Thoracic aorta (tissue), 2 donors: Measurements from ENCODE around the gene CRYBA2. TPM values are rescaled to one million over a fixed set of nuclear protein-coding genes. Genes with fewer than 3 reads are reported as not detected.

Source experiments
- ATAC-seq: fragments of 150-250 bp; one replicate; pipeline ENCODE4 v1.8.0; 2017; ENCODE audit warnings: low read depth; ENCODE audit not compliant: insufficient number of reproducible peaks, low FRiP score
- DNase-seq: peaks from one replicate; pipeline ENCODE4 v3.0.0-alpha.2; 2020; ENCODE audit warnings: low spot score
- H3K27ac ChIP-seq, 2 donors: fragments of 200-600 bp; sonication (generic); 1 replicate in 1 of 2; 2 replicates in 1 of 2; pipeline ENCODE4 v1.5.1; 2016; ENCODE audit warnings: mild to moderate bottlenecking in 2 of 2, moderate library complexity in 2 of 2
- H3K27me3 ChIP-seq: fragments of 200-600 bp; sonication (generic); replicated peaks from 2 replicates; pipeline ENCODE4 v1.6.0; 2016; ENCODE audit warnings: mild to moderate bottlenecking; ENCODE audit not compliant: insufficient read depth
- H3K36me3 ChIP-seq: fragments of 200-600 bp; sonication (generic); one replicate; pipeline ENCODE4 v1.5.1; 2016
- H3K4me1 ChIP-seq, 2 donors: fragments of 200-600 bp; sonication (generic); 1 replicate in 1 of 2; 2 replicates in 1 of 2; pipeline versions ENCODE4 v1.5.1 to v1.6.0; 2016; ENCODE audit warnings: low read depth in 2 of 2, mild to moderate bottlenecking in 1 of 2; ENCODE audit not compliant: control insufficient read depth in 1 of 2
- H3K4me3 ChIP-seq: fragments of 200-600 bp; sonication (generic); 2 replicates; pipeline ENCODE4 v1.5.1; 2016; ENCODE audit warnings: mild to moderate bottlenecking
- H3K9me3 ChIP-seq: fragments of 200-600 bp; sonication (generic); 2 replicates; pipeline ENCODE4 v1.5.1; 2016
- total RNA-seq, 2 donors: library from RNA; depleted of rRNA; stranded (reverse); fragments of >200 nt; gene quantifications; one replicate each; pipeline versions ENCODE4 v1.1.0 to v1.2.3, GENCODE V29; 2016
- TF ChIP-seq, protein P1 (sequence below): fragments of 200-600 bp; sonication (generic); IDR thresholded peaks from one replicate; pipeline ENCODE4 v1.5.1; 2019; ENCODE audit warnings: antibody characterized with exemption

CRYBA2 gene
- total RNA-seq, 2 donors from 2014 or later = not detected

DNA sequence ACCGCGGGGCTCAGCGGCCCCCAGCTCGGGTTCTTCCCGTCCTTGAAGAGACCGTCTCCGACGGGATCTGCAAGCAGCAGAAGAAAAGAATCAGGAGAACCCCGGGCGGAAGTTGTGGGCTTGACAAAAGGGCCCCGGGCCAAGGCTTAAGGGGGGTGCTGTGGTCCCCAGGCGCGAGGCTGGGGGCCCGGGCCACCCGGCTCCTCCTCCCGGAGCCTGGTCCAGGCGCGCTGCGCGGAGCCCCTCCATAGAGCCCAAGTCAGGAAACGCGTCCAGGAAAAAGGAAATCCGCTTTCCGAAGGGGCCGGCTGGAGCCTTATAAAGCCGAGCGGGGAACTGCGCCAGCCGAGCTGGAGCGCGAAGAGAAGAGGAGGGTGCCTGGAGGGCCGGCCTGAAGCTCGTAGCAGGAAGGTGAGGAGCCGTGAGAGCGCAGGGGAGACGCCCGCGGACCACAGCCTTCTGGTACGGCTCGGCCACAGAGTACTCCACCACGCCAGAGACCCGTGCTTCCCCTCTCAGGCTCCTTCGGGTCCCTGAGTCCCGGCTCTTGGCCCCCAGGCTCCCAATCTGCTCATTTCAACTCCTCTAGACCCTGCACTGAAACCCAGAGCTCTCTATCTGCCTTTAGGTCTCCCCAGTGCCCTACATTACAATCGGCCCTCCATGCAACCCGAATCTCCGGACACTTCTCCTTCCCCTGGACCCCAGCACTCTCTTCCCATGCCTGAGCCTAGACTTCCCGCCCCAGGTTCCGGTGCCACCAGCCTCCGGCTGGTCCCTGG is 8.8 kb downstream of the CRYBA2 start:
- Histone ChIP-seq H3K9me3 (no peaks in the 10 kb centered on the region), H3K27me3 (peaks cover 27% of the 10 kb centered on the region), H3K36me3 (no peaks in the 10 kb centered on the region), H3K27ac (peak overlapping the region in 1 of 2 donors; percentile 38), H3K4me3 (peak overlapping the region; percentile 42), H3K4me1 (peaks cover 20 to 37% of the 10 kb centered on the region in 2 donors)
- DNase-seq (no peak), ATAC-seq (no peak)
- TF ChIP-seq, protein P1, sequence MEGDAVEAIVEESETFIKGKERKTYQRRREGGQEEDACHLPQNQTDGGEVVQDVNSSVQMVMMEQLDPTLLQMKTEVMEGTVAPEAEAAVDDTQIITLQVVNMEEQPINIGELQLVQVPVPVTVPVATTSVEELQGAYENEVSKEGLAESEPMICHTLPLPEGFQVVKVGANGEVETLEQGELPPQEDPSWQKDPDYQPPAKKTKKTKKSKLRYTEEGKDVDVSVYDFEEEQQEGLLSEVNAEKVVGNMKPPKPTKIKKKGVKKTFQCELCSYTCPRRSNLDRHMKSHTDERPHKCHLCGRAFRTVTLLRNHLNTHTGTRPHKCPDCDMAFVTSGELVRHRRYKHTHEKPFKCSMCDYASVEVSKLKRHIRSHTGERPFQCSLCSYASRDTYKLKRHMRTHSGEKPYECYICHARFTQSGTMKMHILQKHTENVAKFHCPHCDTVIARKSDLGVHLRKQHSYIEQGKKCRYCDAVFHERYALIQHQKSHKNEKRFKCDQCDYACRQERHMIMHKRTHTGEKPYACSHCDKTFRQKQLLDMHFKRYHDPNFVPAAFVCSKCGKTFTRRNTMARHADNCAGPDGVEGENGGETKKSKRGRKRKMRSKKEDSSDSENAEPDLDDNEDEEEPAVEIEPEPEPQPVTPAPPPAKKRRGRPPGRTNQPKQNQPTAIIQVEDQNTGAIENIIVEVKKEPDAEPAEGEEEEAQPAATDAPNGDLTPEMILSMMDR = no peak

DNA sequence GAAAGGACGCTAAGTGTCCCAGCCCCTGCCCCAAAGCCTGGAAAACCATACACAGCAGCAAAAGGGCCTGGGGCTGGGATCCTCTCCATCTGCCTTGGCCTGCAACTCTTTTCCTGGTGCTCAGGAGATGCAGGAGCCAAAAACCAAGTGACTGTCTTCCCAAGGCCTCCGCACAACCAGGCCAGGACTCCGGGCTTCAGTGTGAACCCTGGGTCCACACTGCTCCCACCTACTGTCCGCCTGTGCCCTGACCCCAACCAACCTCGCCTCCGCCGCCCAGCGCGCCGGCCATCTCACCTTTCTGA is 9.3 kb downstream of the CRYBA2 start:
- peaks cover 27% of the 10 kb centered on the region for H3K27me3 ChIP-seq
- H3K9me3 ChIP-seq = no peaks in the 10 kb centered on the region
- DNase-seq (no peak), ATAC-seq (no peak)
- TF ChIP-seq, protein P1 = no peak
- no peaks in the 10 kb centered on the region for H3K36me3 ChIP-seq
- H3K27ac ChIP-seq = peak overlapping the region in 1 of 2 donors; percentile 38
- peak overlapping the region; percentile 42 for H3K4me3 ChIP-seq
- H3K4me1 ChIP-seq = peaks cover 20 to 37% of the 10 kb centered on the region in 2 donors

DNA sequence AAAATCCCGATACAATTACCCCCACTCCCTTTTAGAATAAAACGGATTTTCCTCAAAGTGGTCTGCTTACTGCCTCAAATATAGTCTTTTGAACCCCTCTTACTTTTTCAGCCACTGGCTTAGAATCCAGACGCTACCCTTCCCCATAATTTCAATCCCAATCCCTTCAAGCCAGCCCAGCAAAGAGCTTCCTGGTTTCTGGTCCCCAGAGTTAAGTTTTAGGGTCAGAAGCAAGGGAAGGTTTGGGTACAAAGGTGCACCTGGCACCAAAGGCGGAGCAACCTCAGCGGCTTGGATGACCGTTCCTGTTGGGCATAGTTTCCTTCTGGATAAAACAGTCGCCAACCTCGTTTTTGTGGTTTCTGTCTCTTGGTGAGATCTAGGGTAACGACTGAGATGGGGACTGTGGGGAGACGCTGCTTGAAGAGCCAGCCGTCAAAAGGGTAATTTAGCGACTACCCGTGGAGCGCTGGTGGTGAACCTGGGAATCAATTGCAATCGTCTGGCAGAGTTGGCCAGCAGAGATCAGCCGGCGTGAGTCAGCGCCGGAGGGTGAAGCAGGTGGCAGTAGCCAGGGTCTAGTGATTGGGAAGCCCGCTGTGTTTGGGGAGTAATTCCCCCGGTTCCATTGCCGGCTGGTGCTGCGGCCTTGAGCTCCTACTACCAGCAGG is 9.8 kb downstream of the CRYBA2 start:
- H3K27ac ChIP-seq = no peak overlapping the region
- H3K27me3 ChIP-seq = peaks cover 27% of the 10 kb centered on the region
- TF ChIP-seq, protein P1 = no peak
- H3K9me3 ChIP-seq = no peaks in the 10 kb centered on the region
- DNase-seq (no peak), ATAC-seq (no peak)
- H3K36me3 ChIP-seq = no peaks in the 10 kb centered on the region
- H3K4me3 ChIP-seq = no peak overlapping the region
- peaks cover 20 to 37% of the 10 kb centered on the region in 2 donors for H3K4me1 ChIP-seq

DNA sequence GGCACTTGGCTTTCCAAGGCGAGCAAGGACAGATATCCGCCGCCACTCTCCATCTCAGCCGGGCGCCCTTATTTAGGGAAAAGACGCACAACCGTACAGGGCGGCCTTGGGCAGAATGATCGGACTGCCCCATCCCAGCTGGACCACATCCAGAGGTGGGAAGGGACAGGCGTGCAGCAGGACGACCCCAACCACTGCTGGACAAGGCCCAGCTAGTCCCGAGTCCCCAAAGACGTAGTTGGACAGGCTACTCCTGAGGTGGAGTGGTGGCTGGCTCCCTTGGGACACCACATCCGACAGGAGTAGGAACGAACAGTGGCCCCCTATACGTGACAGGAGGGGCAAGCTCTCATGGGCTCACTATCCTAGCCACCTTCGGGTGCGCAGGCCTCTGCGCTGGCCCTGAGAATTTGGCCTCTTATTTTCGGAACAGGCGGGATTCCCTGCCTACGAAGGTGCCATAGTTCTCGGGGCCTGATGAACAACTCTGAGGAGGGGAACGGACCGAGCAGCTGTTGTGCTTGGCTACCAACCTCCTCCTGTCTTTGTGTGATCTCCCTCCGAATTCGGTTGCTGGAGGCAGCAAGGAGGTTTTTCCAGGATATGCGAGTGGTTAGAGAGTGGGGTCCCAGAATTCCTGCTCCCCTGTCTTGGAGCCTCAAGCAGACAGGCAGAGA is 10.5 kb downstream of the CRYBA2 start:
- H3K27me3 ChIP-seq = peaks cover 27% of the 10 kb centered on the region
- no peaks in the 10 kb centered on the region for H3K36me3 ChIP-seq
- peaks cover 20 to 37% of the 10 kb centered on the region in 2 donors for H3K4me1 ChIP-seq
- ATAC-seq (no peak), DNase-seq (no peak)
- TF ChIP-seq, protein P1 = no peak
- peak overlapping the region; percentile 68 for H3K4me3 ChIP-seq
- H3K9me3 ChIP-seq = no peaks in the 10 kb centered on the region
- no peak overlapping the region for H3K27ac ChIP-seq

DNA sequence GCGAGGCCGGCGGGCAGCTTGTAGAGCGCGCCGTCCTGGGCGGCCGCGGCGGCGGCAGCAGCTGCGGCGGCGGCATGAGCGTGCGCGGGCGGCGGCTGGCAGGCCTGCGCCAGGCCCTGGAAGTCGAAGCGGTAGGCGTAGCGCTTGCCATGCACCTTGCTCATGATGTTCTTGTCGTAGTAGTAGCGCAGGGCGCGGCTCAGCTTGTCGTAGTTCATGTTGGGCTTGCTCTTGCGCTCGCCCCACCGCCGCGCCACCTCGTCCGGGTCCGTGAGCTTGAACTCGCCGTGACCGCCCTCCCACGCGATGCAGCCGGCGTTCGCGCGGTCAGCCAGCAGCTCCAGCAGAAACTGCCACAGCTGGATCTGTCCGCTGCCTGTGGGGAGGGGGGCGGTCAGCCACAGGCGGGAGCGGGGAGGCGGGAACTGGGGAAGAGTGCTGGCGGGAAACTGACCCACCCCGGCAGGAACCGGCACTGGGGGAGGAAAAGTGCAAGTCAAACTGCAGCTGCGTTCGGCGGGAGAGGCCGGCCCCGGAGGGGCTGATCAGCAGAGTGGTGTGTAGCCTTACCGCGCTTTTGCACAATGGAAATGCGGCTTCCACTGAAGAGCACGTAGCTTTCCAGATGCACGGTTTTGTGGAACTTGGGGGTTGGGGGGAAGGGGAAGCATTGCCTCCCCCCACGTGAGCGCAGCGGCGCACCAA is 11.2 kb downstream of the CRYBA2 start:
- TF ChIP-seq, protein P1 = no peak
- H3K4me3 ChIP-seq = peak overlapping the region; percentile 68
- H3K36me3 ChIP-seq = no peaks in the 10 kb centered on the region
- H3K27me3 ChIP-seq = peaks cover 24% of the 10 kb centered on the region
- no peaks in the 10 kb centered on the region for H3K9me3 ChIP-seq
- ATAC-seq = no peak
- no peak for DNase-seq
- H3K27ac ChIP-seq = no peak overlapping the region
- peaks cover 20 to 37% of the 10 kb centered on the region in 2 donors for H3K4me1 ChIP-seq
